Right renal pelvis (tissue), 4 donors: Measurements from ENCODE around the gene NFATC1. TPM values are rescaled to one million over a fixed set of nuclear protein-coding genes. Genes with fewer than 3 reads are reported as not detected.

ENCODE experiments used
- DNase-seq, 4 donors: peaks; one replicate each; pipeline ENCODE4 v3.0.0-alpha.2; 2013; ENCODE audit warnings: low read depth in 4 of 4, low spot score in 3 of 4, missing footprints in 1 of 4
- polyA plus RNA-seq, 4 donors: library from polyadenylated mRNA; unstranded; fragments of 120-200 nt; gene quantifications; one replicate each; pipeline ENCODE4 v1.2.1, GENCODE V29; 2013; ENCODE audit not compliant: insufficient read length in 4 of 4

The NFATC1 gene
- polyA plus RNA-seq, 4 donors: 6.3 to 7.9 (median 6.5) TPM

DNA sequence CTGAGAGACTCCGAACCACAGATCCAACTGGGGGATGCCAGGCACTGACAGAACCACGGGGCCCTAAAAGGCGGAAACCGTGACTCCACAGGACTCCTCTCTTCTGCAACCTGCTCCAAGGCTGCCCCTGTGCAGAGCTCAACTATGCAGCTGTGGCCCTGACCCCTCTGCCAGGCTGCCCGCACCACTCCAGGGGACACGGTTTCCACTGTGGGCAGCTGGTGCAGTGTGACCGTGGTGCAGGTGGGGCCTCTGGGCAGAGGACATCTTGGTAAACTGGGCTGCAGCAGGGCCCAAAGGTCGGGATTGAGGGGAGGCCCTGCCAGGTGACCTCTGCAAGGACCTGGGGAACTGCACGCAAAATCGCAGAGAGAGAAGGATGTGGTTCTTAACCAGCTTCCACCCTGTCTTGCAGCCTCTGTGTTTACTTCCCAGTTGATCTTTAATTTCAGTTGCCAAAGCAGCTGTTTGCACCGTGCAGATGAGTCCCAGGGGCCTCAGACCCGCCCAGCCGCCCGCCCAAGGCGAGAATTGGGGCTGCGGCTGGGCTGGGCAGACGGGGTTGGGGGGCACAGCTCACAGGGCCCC, 179.3 kb downstream of the NFATC1 start:
- no peak for DNase-seq

DNA sequence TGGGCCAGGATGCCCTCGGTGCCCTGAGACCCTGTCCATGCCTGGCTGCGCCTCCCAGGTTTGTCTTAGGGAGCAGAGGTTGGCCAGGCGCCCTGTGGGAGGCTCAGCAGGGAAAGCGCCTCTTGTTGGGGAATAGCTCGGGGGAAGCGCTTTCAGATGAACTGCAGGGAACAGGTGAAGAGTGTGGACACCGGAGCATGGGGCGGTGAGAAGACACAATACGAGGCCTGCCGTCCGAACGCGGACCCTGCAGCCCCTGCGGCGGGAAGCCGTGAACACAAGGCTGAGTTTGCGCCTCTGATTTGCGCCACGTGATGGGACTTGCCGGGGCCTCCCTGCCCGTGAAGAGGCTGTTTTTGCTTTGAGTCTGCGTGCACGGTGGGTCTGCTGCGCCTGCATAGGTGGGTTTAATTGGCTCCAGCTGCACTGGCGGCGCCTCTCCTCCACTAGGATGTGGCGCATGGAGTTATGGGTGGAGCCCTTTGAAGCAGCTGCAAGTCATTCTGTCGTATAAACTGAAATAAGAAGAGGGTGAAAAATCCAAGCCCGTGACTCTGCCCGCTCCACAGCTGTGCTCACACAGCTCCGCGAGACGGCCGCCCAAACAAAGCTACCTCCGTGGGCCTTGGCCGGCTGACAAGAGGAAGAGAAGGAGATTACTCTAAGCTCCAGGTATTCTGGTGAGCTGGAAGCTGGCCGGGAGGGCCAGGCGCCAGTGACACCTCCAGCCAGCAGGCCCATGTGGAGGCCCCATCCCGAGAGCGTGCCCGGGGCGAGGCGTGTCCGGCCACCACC, 180.4 kb downstream of the NFATC1 start:
- DNase-seq: no peak

DNA sequence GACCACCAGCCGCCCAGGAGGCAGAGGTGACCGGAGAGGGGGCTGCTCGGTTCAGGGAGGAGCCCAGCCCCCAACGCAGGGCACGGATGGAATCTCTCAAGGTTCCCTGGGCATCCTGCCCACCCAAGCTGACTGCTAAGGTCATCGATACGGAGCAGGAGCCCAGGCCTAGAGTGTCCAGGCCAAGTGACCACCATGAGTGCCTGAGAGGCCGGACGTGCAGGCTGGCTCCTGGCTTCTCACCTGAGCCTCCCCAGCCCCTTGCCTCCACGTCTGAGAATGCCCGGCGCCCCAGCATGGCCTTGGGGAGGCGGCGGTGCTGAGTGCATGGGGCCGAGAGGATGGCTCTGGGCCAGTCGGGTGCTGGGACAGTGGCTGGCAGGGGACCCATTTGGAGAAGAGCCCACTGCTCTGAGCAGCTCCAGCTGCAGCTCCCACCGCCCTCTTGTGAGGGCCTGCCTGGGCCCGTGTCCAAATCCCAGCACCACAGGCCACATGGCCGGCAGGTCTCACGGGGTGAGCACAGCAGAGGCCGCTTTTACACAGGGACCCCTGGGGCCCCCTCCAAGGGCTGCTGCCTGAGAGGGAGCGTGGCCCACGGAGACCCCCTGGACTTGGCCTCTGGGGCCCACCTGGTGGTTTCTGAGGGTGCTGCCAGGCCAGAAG, 181.1 kb downstream of the NFATC1 start:
- no peak for DNase-seq

- no peak for DNase-seq
Observed at GRCh38 chr18:79577451-79578395, 182.0 kb downstream of the NFATC1 start.

- DNase-seq: no peak
Observed at GRCh38 chr18:79578396-79579260, 182.9 kb downstream of the NFATC1 start.
